ENCODE measurements around the gene ATP6V0A1. TPM values are rescaled to one million over a fixed set of nuclear protein-coding genes. Genes with fewer than 3 reads are reported as not detected.

ATP6V0A1 gene
- total and polyA plus RNA-seq, 2 of the 4 experiments (the other 2 are of a cell fraction): 18.8 to 34.0 TPM

- H2BK5ac ChIP-seq (ENCODE audit: low read depth, low read length, poor library complexity, severe bottlenecking): no peak overlapping the region
- 0 out of 3 replicates have a peak overlapping the region, but pooled peaks have one; percentile 74 for H2BK15ac ChIP-seq (ENCODE audit: low read depth, low read length)
- peak; percentile 34 for DNase-seq
- H3K18ac ChIP-seq (ENCODE audit: low read depth, low read length): peak overlapping the region; percentile 63; the same call in 1 of the 2 replicates
- TF ChIP-seq ELK1 (IDR thresholded peaks at IDR 0.05; ENCODE audit: borderline replicate concordance, low read depth, low read length) (no peak), CTCF (conservative IDR thresholded peaks at IDR 0.05; ENCODE audit: low read depth, low read length) (peak; percentile 39), NFE2L2 (IDR thresholded peaks at IDR 0.05; ENCODE audit: low read depth, low read length) (no peak), RAD21 (IDR thresholded peaks at IDR 0.05; ENCODE audit: low read length) (peak; percentile 41)
- H2BK120ac ChIP-seq (ENCODE audit: low read depth, low read length): peak overlapping the region; percentile 74
- no peaks in the 10 kb centered on the region for H3K9me3 ChIP-seq (ENCODE audit: control insufficient read depth, insufficient read depth, low read length)
- peak overlapping the region; percentile 76; the same call in 1 of the 2 replicates for H3K14ac ChIP-seq (replicated peaks; ENCODE audit: low read depth, low read length)
- H3K4ac ChIP-seq (ENCODE audit: low read depth, low read length): peak overlapping the region; percentile 79; the same call in 1 of the 2 replicates
- peaks cover 20% of the 10 kb centered on the region for H3K9me1 ChIP-seq (ENCODE audit: insufficient read depth, low read length)
- peak overlapping the region; percentile 76 for H3K4me2 ChIP-seq (ENCODE audit: low read depth, low read length)
- peak overlapping the region; percentile 39 for H2AK5ac ChIP-seq (ENCODE audit: low read depth, low read length)
- 0 out of 2 replicates have a peak overlapping the region, but pooled peaks have one; percentile 19 for H4K91ac ChIP-seq (ENCODE audit: insufficient read depth, low read depth, low read length)
- peak overlapping the region; percentile 65; the same call in 1 of the 2 replicates for H3K56ac ChIP-seq (ENCODE audit: extremely low read depth, insufficient read depth, low read length)
- peak overlapping the region; percentile 42 for H3K4me3 ChIP-seq (ENCODE audit: insufficient read depth, low read depth, low read length)
- H2AK9ac ChIP-seq (replicated peaks; ENCODE audit: low read depth, low read length, poor library complexity): peak overlapping the region; percentile 72
- peak overlapping the region; percentile 30 to 88; a peak in 2 of 4 replicates for H4K8ac ChIP-seq (ENCODE audit: low read depth in 2 of 2, low read length in 2 of 2)
- no peaks in the 10 kb centered on the region for H3K36me3 ChIP-seq (ENCODE audit: control insufficient read depth, insufficient read depth, low read length)
- H4K5ac ChIP-seq (ENCODE audit: low read depth, low read length): peak overlapping the region; percentile 52; the same call in 1 of the 2 replicates
- peak overlapping the region; percentile 45; the same call in 1 of the 2 replicates for H3K27ac ChIP-seq (ENCODE audit: insufficient read depth, low read length)
- in situ Hi-C loops (cut with MboI; ENCODE audit: low sequenced_read_pairs) (no loop called here), intact Hi-C loops (cut with micrococcal nuclease) (no loop called here), dilution Hi-C loops (cut with HindIII; ENCODE audit: low sequenced_read_pairs, unreplicated experiment) (no loop called here)
- no TSS peak for BruUV-seq (replicated peaks)
- 0 out of 2 replicates have a peak, but pooled peaks cover 1% of the 10 kb centered on the region for H4K20me1 ChIP-seq (ENCODE audit: insufficient read depth, low read length)
- peak overlapping the region; percentile 59 for H3K23ac ChIP-seq (ENCODE audit: low read depth, low read length)
- ChIA-PET POLR2A (ENCODE audit: unreplicated experiment) (interaction anchor here (0.6 kb wide), 1 partner anchor 207 kb away, joined by 4 read pairs; no protein-coding TSS in a partner anchor), CTCF (interaction anchor here (0.7 to 0.8 kb wide), 2 partner anchors 9 to 432 kb away, joined by 3 to 4 read pairs; no protein-coding TSS in a partner anchor)
- H2AFZ ChIP-seq (replicated peaks; ENCODE audit: low read length, poor library complexity): peak overlapping the region; percentile 85
- H3K9ac ChIP-seq (ENCODE audit: low read depth, low read length): peak overlapping the region; percentile 62
- H2BK20ac ChIP-seq (ENCODE audit: low read depth, low read length): peak overlapping the region; percentile 61
- 13% methylated on average over 38 of the region's 60 CpGs; no CpG with 5 or more reads in 1 of the 2 experiments for WGBS, 2 experiments (ENCODE audit: extremely low coverage in 2 of 2, insufficient read length in 1 of 2)
- peaks cover 5 to 19% of the 10 kb centered on the region in 2 experiments; a peak in 3 of 4 replicates for H3K79me1 ChIP-seq (ENCODE audit: low read depth in 1 of 2, low read length in 2 of 2)
- peak; percentile 27 for ATAC-seq (ENCODE audit: low read depth)
- H3K4me1 ChIP-seq (ENCODE audit: control insufficient read depth, insufficient read depth, low read length): peaks cover 23% of the 10 kb centered on the region
- H3K27me3 ChIP-seq (ENCODE audit: control insufficient read depth, insufficient read depth, low read length): no peaks in the 10 kb centered on the region
Measured at GRCh38 chr17:42531455-42532354, 73.0 kb downstream of the ATP6V0A1 start.

Measured in IMR-90 (cell line).